ENCODE measurements around the gene KSR1.

DNA sequence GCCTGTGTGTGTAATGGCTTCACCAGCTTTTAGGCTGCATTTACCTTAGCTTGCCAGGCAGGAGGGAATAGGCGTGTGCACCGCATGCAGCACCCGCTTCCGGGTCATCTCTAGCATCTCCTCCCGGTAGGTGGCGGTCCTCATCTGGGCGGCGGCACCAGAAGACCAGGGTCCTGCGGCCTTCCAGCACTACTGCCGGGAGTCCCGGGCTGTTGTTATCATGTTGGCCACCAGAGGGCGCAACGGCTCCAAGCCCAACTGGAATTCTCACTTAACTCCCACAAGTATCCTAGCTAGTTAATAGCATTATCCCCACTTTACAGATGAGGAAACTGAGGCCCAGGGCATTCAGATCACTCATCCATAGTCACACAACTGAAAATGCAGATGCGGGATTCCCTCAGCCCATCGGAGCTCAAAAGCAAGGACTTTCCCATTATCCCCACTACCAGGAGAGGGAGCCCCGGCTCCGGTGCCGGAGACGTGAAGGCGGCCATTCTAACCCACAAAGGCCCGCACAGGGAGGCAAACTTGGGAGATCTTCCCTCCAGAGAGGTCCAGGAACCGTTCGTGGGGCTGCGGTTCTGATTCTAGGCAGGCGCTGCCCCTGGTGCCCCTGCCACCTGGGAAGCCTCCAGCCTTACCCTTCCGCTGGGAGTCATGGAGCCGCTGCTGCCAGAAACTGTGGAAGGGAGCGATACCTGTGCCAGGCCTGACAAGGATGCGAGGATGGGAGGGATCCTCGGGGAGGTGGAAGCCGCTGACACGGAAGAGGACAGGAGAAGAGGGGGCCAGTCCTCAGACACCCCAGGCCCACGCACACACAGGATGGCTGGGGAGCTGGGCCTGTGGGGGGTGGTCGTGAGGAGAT, 198.6 kb downstream of the KSR1 start:
- TF ChIP-seq, protein P1, sequence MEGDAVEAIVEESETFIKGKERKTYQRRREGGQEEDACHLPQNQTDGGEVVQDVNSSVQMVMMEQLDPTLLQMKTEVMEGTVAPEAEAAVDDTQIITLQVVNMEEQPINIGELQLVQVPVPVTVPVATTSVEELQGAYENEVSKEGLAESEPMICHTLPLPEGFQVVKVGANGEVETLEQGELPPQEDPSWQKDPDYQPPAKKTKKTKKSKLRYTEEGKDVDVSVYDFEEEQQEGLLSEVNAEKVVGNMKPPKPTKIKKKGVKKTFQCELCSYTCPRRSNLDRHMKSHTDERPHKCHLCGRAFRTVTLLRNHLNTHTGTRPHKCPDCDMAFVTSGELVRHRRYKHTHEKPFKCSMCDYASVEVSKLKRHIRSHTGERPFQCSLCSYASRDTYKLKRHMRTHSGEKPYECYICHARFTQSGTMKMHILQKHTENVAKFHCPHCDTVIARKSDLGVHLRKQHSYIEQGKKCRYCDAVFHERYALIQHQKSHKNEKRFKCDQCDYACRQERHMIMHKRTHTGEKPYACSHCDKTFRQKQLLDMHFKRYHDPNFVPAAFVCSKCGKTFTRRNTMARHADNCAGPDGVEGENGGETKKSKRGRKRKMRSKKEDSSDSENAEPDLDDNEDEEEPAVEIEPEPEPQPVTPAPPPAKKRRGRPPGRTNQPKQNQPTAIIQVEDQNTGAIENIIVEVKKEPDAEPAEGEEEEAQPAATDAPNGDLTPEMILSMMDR (IDR thresholded peaks at IDR 0.05), result peak; percentile 98
- no peak for TF ChIP-seq ZFX (IDR thresholded peaks at IDR 0.05; ENCODE audit: borderline replicate concordance)

Data from 22Rv1 (cell line).